GM15510 (cell line): ENCODE measurements around the gene TWNK.
A peak's percentile ranks its signal among the peaks of the same experiment; 100 is the strongest.

Experiments used
- POLR2A ChIP-seq: IDR thresholded peaks from 3 replicates; pipeline ENCODE4 v1.6.1; 2011; ENCODE audit warnings: borderline replicate concordance; ENCODE audit not compliant: insufficient read length; ENCODE audit errors: extremely low read depth

The TWNK gene

GRCh38 chr10:100986952-100987684, at the start of gene TWNK, which contains the start of gene MRPL43:
TWNK (plus strand) TSS chr10:100987543; CDS start chr10:100988211, 668 bp downstream.
MRPL43 (minus strand) TSS chr10:100987497; CDS start chr10:100987443, 54 bp downstream.
- peak; percentile 69 for TF ChIP-seq POLR2A

GRCh38 chr10:100939763-100940344, 47.5 kb upstream of the TWNK start:
- TF ChIP-seq POLR2A: no peak

GRCh38 chr10:100942229-100942628, 45.1 kb upstream of the TWNK start:
- no peak for TF ChIP-seq POLR2A

- no peak for TF ChIP-seq POLR2A
Measured at GRCh38 chr10:100943508-100943907, 43.8 kb upstream of the TWNK start.

GRCh38 chr10:100945754-100946153, 41.6 kb upstream of the TWNK start:
- TF ChIP-seq POLR2A: no peak

GRCh38 chr10:100948916-100949315, 38.4 kb upstream of the TWNK start:
- no peak for TF ChIP-seq POLR2A

- TF ChIP-seq POLR2A: no peak
Measured at GRCh38 chr10:100960251-100960650, 27.1 kb upstream of the TWNK start.

- TF ChIP-seq POLR2A: no peak
Measured at GRCh38 chr10:100962351-100963080, 24.8 kb upstream of the TWNK start.

- no peak for TF ChIP-seq POLR2A
Measured at GRCh38 chr10:100963826-100964225, 23.5 kb upstream of the TWNK start.

GRCh38 chr10:100965820-100966219, 21.5 kb upstream of the TWNK start:
- TF ChIP-seq POLR2A: no peak

GRCh38 chr10:100966887-100967286, 20.5 kb upstream of the TWNK start:
- no peak for TF ChIP-seq POLR2A

- TF ChIP-seq POLR2A: no peak
Measured at GRCh38 chr10:100967332-100967731, 20.0 kb upstream of the TWNK start.

- TF ChIP-seq POLR2A: no peak
Measured at GRCh38 chr10:100968062-100968736, 19.1 kb upstream of the TWNK start.

- no peak for TF ChIP-seq POLR2A
Measured at GRCh38 chr10:100968863-100969186, 18.5 kb upstream of the TWNK start.
